Kidney capillary endothelial cell (primary cell): ENCODE data around the gene ZNF579.

Source experiments
- DNase-seq: peaks from one replicate; pipeline ENCODE4 v3.0.0-alpha.2; 2018; ENCODE audit warnings: low spot score

Gene ZNF579

GRCh38 chr19:55567708-55568328 lies 12.8 kb downstream of the ZNF579 start:
- DNase-seq, result no peak

GRCh38 chr19:55566823-55567222 lies 13.8 kb downstream of the ZNF579 start:
- no peak for DNase-seq

DNA sequence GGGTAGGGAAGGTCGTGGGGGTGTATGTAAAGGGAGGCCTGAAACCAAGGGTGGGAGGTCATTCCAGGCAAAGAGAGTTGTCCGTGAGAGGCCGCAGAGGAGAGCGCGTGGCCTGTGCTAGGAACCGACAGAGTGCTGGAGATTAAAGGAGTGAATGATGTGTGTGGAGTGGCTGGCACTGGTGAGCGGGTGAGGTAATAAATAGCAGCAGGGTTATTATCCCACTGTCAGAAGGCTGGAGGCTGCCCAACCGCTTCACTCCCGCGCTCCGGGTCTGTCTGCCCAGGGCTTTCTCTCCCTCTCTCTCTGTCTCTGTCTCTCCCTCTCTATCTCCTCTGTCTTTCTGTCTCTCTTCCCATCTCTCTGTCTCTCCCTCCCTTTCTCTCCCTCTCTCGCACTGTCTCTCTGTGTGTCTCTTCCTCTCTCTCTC lies 17.4 kb downstream of the ZNF579 start:
- DNase-seq, result no peak

- no peak for DNase-seq
These were observed 21.0 kb downstream of the ZNF579 start for GRCh38 chr19:55559684-55560083.

GRCh38 chr19:55554741-55555152 lies 25.9 kb downstream of the ZNF579 start:
- no peak for DNase-seq

GRCh38 chr19:55554302-55554701 lies 26.3 kb downstream of the ZNF579 start:
- DNase-seq, result no peak

GRCh38 chr19:55553217-55554182 lies 27.1 kb downstream of the ZNF579 start:
- DNase-seq, result no peak

- DNase-seq, result no peak
These were observed 28.0 kb downstream of the ZNF579 start for GRCh38 chr19:55552620-55553019.

DNA sequence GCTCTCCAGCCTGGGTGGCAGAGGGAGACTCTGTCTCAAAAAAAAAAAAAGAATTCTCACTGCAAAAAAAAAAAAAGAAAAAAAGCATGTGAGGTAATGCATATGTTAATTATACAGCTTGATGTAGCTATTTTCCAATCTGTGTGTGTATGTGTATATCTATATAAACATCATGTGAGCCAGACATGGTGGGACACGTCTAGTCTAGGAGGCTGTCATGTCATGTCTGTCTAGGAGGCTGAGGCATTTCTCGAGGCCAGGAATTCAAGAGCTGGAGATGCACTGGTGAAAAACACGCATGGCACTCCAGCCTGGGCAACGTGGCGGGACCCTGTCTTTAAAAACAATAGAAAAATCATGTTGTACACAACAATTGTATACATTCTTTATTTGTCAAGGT lies 28.4 kb downstream of the ZNF579 start:
- DNase-seq, result no peak

DNA sequence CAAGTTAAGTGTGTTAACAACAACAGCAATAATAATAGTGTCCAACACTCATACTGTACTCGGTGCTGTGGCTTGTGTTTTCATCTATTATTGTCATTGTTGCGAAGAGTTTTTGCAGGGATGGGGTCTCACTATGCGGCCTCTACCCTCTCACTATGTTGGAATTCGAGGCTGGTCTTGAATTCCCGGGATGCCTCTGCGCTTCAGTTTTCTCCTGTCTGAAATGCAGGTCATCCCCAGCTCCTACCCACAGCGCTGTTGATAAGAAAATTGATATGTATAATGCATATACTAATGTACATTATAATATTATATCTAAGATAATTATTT lies 30.4 kb downstream of the ZNF579 start:
- peak; percentile 48 for DNase-seq

- peak; percentile 75 for DNase-seq
These were observed 30.9 kb downstream of the ZNF579 start for GRCh38 chr19:55549500-55550320.

GRCh38 chr19:55546822-55547614 lies 33.6 kb downstream of the ZNF579 start:
- peak; percentile 67 for DNase-seq

DNA sequence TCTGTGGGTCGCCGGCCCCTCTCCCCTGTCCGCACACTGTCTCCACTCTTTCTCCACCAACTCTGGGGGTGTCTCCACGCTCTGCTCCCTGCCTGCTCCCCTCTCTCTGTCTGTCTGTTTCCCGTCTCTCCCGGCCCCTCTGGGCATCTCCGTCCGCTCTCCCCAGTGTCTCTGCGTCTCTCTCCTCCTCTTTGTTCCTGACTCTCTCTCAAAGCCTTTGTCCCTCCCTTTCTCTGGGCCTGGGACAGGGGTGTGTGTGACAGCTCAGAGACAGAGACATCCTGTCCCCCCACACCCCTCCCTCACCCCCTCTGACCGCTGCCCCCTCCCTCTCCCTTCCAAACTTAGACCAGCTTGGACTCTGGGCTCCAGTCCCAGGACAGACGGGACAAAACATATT lies 34.6 kb downstream of the ZNF579 start:
- no peak for DNase-seq

DNA sequence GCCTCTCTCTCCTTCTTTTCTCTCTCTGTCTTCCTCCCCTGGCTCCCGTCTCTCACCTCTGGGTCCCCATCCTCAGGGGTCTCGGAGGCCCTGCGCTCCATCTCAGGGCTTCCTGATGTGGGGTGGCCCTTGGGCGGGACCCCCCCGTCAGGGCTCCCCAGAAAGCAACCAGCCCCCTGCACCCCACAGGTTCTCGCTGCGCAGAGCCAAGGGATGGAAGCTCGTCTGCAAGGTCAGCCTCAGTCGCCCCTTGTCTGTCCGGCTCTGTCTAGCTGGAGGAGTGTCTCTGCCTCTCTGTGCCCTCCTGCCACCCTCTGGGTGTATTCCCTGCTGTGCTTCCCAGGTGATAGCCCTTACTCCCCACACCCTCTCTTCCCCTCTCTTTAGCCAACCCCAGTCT lies 35.2 kb downstream of the ZNF579 start, which contains the start of gene SBK3:
Gene SBK3, minus strand, starts transcription at position 101 of the 400 bp plus-strand sequence. Its CDS starts 0 bp downstream, at position 101.
- DNase-seq, result no peak

- no peak for DNase-seq
These were observed 35.7 kb downstream of the ZNF579 start for GRCh38 chr19:55544776-55545439.

GRCh38 chr19:55544014-55544413 lies 36.6 kb downstream of the ZNF579 start:
- DNase-seq, result no peak

GRCh38 chr19:55543567-55543966 lies 37.1 kb downstream of the ZNF579 start:
- no peak for DNase-seq

GRCh38 chr19:55542292-55542855 lies 38.3 kb downstream of the ZNF579 start:
- DNase-seq, result no peak

DNA sequence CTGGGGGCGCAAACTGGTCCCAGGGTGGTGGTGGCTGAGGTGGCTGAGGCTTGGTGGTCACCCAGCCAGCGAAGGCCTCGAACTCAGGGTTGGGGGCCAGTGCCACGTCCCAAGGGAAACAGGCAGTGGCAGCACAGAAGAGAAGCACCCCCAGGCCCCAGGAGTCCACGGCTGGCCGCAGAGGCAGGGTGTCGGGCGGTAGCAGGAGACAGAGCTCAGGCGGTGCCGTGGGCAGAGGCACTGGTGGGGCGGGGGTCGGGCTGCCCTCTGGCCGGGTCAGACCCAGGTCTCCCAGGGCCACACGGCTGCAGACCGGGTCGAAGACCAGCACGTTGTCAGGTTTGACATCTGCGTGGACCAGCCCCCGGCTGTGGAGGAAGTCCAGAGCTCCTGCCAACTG lies 39.6 kb downstream of the ZNF579 start:
- DNase-seq, result no peak

- no peak for DNase-seq
These were observed 40.0 kb downstream of the ZNF579 start for GRCh38 chr19:55540619-55541018.
